ENCODE results near the gene MALT1.

The MALT1 gene

GRCh38 chr18:58690259-58690658 lies 19.0 kb downstream of the MALT1 start:
- FAIRE-seq: no peak
- DNase-seq (ENCODE audit: insufficient read length, low spot score): no peak
- no peak for TF ChIP-seq POLR2A (IDR thresholded peaks at IDR 0.05; ENCODE audit: low read depth, low read length)

GRCh38 chr18:58691256-58691655 lies 20.0 kb downstream of the MALT1 start:
- no peak for TF ChIP-seq POLR2A (IDR thresholded peaks at IDR 0.05; ENCODE audit: low read depth, low read length)
- no peak for FAIRE-seq
- no peak for DNase-seq (ENCODE audit: insufficient read length, low spot score)

DNA sequence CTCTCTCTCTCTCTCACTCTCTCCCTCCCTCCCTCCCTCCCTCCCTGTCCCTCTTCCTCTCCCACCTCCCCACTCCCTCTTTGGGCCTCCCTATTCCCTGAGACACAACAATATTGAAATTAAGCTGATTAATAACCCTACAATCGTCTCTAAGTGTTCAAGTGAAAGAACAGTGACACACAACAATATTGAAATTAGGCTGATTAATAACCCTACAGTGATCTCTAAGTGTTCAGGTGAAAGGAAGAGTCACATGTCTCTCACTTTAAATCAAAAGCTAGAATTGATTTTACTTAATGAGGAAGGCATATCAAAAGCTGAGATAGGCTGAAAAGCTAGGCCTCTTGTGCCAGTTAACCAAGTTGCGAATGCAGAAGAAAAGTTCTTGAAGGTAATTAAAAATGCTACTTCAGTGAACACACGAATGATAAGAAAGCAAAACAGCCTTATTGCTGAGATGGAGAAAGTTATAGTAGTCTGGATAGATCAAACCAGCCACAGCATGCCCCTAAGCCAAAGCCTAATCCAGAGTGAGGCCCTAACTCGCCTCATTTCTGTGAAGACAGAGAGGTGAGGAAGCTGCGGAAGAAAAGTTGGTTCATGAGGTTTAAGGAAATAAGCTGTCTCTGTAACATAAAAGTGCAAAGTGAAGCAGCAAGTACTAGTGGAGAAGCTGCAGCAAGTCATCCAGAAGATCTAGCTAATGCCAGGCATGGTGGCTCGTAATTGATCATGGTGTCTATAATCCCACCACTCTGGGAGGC lies 21.3 kb downstream of the MALT1 start:
- DNase-seq (ENCODE audit: insufficient read length, low spot score) (no peak), FAIRE-seq (no peak)
- no peak for TF ChIP-seq POLR2A (IDR thresholded peaks at IDR 0.05; ENCODE audit: low read depth, low read length)

DNA sequence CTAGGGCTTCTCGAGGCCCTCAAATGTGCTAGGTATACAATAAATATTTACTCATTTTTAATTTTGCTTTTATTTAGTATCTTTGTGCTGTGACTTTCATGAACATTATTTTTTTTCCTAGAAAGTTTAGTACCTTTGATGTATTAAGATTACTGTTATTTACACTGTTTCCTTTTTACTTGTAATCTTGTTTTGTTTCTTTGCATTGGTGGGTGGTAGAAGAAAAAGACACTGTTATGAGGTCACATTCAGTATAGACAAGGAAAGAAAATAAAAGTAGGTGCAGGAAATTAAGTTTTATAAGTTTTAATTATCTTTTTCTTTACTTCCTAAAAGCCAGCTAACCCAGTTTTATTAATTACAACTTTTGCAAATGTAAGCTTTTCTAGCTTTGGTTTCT lies 23.0 kb downstream of the MALT1 start:
- no peak for FAIRE-seq
- DNase-seq (ENCODE audit: insufficient read length, low spot score): no peak
- TF ChIP-seq POLR2A (IDR thresholded peaks at IDR 0.05; ENCODE audit: low read depth, low read length): no peak

DNA sequence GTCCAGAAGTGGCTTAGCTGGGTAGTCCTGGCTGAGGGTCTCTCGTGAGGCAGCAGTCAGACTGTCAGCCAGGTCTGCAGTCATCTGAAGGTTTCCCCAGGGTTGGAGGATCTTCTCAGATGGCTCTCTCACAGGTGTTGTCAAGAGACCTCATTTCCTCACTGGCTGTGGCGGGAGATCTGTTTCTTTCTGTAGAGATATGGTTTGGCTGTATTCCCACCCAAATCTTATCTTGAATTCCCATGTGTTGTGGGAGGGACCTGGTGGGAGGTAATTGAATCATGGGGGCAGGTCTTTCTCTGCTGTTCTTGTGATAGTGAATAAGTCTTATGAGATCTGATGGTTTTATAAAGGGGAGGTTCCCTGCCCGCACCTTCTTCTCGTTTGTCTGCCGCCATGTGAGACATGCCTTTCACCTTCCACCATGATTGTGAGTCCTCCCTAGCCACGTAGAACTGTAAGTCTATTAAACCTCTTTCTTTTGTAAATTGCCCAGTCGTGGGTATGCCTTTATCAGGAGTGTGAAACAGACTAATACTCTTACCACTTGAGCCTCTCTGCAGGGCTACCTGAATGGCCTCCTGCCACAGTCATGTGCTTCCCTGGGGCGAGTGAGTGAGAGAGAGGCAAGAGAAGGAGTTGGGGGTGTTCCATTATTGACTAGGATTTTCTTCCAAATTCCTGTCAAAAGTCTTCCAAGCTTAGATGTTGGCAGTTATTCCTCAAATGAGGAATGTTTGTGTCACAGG lies 23.6 kb downstream of the MALT1 start:
- TF ChIP-seq POLR2A (IDR thresholded peaks at IDR 0.05; ENCODE audit: low read depth, low read length): no peak
- no peak for FAIRE-seq
- no peak for DNase-seq (ENCODE audit: insufficient read length, low spot score)

- no peak for TF ChIP-seq POLR2A (IDR thresholded peaks at IDR 0.05; ENCODE audit: low read depth, low read length)
- DNase-seq (ENCODE audit: insufficient read length, low spot score) (no peak), FAIRE-seq (no peak)
Measured at GRCh38 chr18:58695772-58696171, 24.5 kb downstream of the MALT1 start.

GRCh38 chr18:58697146-58697545 lies 25.9 kb downstream of the MALT1 start:
- DNase-seq (ENCODE audit: insufficient read length, low spot score) (no peak), FAIRE-seq (no peak)
- no peak for TF ChIP-seq POLR2A (IDR thresholded peaks at IDR 0.05; ENCODE audit: low read depth, low read length)

DNA sequence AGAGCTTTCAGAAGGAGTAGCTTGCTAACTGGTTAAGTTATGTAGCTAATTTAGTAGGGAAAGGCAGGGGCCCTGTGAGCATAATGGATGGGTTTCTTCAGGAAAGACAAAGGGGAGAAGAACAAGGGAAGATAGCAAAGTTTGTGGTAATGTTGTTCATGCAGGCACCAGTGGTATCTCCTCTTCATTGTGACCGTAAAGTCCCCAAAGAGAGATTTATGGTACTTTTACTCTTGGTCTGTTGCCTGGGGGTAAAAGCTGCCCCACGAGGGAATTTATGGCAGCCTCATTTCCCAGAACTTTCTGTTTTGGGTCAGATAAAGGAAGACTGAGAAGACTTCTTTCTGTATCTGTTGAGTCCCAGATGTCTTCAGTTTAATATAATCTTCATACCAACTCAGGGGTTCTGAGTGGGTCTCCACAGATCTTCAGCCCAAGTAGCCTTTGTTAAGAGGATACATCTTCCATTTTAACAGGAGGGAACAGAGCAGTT lies 27.5 kb downstream of the MALT1 start:
- no peak for TF ChIP-seq POLR2A (IDR thresholded peaks at IDR 0.05; ENCODE audit: low read depth, low read length)
- no peak for FAIRE-seq
- DNase-seq (ENCODE audit: insufficient read length, low spot score): no peak

DNA sequence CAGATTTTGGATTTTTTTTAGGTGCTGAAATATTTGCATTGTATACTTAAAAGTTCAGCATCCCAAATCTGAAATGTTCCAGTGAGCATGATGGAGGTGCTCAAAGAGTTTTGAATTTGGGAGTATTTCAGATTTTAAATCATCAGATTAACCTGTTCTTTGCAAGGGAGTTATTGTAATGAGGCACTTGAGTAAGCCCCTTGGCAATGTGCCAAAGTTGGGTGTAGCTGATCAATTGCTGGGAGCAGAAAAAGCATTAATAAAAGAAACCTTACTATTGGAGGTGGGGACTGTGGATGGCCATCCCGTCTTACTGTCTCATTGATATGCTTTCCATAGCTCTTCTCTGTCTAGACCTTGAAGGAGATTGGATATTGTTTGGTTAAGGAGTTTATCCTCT lies 28.3 kb downstream of the MALT1 start:
- DNase-seq (ENCODE audit: insufficient read length, low spot score): no peak
- FAIRE-seq: no peak
- no peak for TF ChIP-seq POLR2A (IDR thresholded peaks at IDR 0.05; ENCODE audit: low read depth, low read length)

DNA sequence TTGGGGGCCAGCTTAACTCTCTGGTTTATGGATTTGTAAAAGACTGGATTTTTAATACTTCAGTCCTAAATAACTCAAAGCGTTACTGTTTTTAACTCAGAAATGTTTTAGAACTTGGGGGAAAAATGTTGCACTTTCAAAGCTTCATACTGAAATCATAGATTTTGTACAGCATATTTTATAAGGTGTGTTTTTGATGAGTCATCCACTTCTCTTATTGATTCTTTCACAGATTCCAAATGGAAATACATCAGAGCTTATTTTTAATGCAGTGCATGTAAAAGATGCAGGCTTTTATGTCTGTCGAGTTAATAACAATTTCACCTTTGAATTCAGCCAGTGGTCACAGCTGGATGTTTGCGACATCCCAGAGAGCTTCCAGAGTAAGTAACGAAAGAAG lies 28.9 kb downstream of the MALT1 start:
- DNase-seq (ENCODE audit: insufficient read length, low spot score) (no peak), FAIRE-seq (no peak)
- TF ChIP-seq POLR2A (IDR thresholded peaks at IDR 0.05; ENCODE audit: low read depth, low read length): no peak

DNA sequence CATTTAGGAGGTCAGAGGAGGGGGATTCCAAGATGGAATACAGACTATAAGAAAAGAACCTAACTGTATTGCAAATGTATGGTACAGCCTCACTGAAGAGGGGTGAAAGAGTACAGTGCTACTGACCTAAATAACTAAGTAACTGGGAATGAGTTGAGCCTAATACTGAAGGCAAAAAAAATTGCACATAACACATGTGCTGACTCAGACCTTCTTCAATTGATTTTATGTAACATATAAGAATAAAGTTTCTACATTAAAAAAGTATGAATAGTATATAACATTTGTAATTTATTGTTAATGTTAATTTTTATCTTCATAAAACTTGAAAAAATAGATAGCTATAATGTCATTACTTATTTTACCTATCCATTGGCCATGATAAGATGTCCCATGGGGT lies 41.7 kb downstream of the MALT1 start:
- DNase-seq (ENCODE audit: insufficient read length, low spot score): no peak
- no peak for TF ChIP-seq POLR2A (IDR thresholded peaks at IDR 0.05; ENCODE audit: low read depth, low read length)
- no peak for FAIRE-seq

DNA sequence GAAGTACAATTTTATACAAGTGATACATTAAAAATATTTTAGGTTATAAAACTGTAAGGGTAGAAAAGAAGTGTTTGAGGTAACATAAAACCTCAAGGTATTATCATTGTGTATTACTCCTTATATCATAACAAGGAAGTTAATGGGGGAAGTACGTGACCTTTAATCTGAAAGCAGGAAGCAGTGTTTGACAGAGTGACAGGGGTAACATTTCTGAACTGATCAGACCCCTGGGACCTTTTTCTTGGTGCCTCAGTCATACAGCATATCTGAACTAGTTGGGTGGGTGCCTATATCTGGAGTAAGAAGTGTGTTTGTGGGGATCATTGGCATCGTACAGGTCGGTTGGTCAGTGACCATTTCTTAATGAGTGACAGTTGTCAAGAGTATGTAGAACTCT lies 43.0 kb downstream of the MALT1 start:
- FAIRE-seq: no peak
- no peak for DNase-seq (ENCODE audit: insufficient read length, low spot score)
- no peak for TF ChIP-seq POLR2A (IDR thresholded peaks at IDR 0.05; ENCODE audit: low read depth, low read length)

- DNase-seq (ENCODE audit: insufficient read length, low spot score) (no peak), FAIRE-seq (no peak)
- no peak for TF ChIP-seq POLR2A (IDR thresholded peaks at IDR 0.05; ENCODE audit: low read depth, low read length)
Measured at GRCh38 chr18:58714821-58715220, 43.6 kb downstream of the MALT1 start.

GRCh38 chr18:58715540-58715939 lies 44.3 kb downstream of the MALT1 start:
- no peak for TF ChIP-seq POLR2A (IDR thresholded peaks at IDR 0.05; ENCODE audit: low read depth, low read length)
- FAIRE-seq: no peak

More at GRCh38 chr18:58715540-58715939, 44.3 kb downstream of the MALT1 start:
- DNase-seq (ENCODE audit: insufficient read length, low spot score): no peak
